ENCODE results near the gene PRKN.
"Not testable (repeated sequence)": the region's sequence is repeated elsewhere in the genome, so short reads cannot be mapped to it uniquely, and the experiment has no call there.

The PRKN gene

GRCh38 chr6:161543684-161544309 is 1183.8 kb downstream of the PRKN start:
- no peak for DNase-seq (ENCODE audit: low spot score)

GRCh38 chr6:161542346-161542980 is 1185.1 kb downstream of the PRKN start:
- DNase-seq (ENCODE audit: low spot score), result no peak

- DNase-seq (ENCODE audit: low spot score), result no peak
Measured at GRCh38 chr6:161540532-161540931, 1187.0 kb downstream of the PRKN start.

GRCh38 chr6:161536224-161536630 is 1191.3 kb downstream of the PRKN start:
- DNase-seq (ENCODE audit: low spot score), result no peak

GRCh38 chr6:161534264-161534873 is 1193.2 kb downstream of the PRKN start:
- no peak for DNase-seq (ENCODE audit: low spot score)

- DNase-seq (ENCODE audit: low spot score), result no peak
Measured at GRCh38 chr6:161533266-161533665, 1194.3 kb downstream of the PRKN start.

GRCh38 chr6:161532536-161532935 is 1195.0 kb downstream of the PRKN start:
- no peak for DNase-seq (ENCODE audit: low spot score)

- no peak for DNase-seq (ENCODE audit: low spot score)
Measured at GRCh38 chr6:161526794-161527193, 1200.8 kb downstream of the PRKN start.

- no peak for DNase-seq (ENCODE audit: low spot score)
Measured at GRCh38 chr6:161523362-161523761, 1204.2 kb downstream of the PRKN start.

GRCh38 chr6:161522276-161522675 is 1205.3 kb downstream of the PRKN start:
- no peak for DNase-seq (ENCODE audit: low spot score)

- DNase-seq (ENCODE audit: low spot score), result no peak
Measured at GRCh38 chr6:161511447-161512095, 1216.0 kb downstream of the PRKN start.

- DNase-seq (ENCODE audit: low spot score), result no peak
Measured at GRCh38 chr6:161508341-161508740, 1219.2 kb downstream of the PRKN start.

GRCh38 chr6:161507375-161507774 is 1220.2 kb downstream of the PRKN start:
- DNase-seq (ENCODE audit: low spot score), result no peak

GRCh38 chr6:161503570-161503969 is 1224.0 kb downstream of the PRKN start:
- DNase-seq (ENCODE audit: low spot score), result no peak

- DNase-seq (ENCODE audit: low spot score), result no peak
Measured at GRCh38 chr6:161498881-161499280, 1228.7 kb downstream of the PRKN start.

- peak; percentile 72 for DNase-seq (ENCODE audit: low spot score)
Measured at GRCh38 chr6:161498359-161498758, 1229.2 kb downstream of the PRKN start.

GRCh38 chr6:161496941-161497340 is 1230.6 kb downstream of the PRKN start:
- DNase-seq (ENCODE audit: low spot score), result no peak

- not testable (repeated sequence) for DNase-seq (ENCODE audit: low spot score)
Measured at GRCh38 chr6:161496271-161496670, 1231.3 kb downstream of the PRKN start.

- no peak for DNase-seq (ENCODE audit: low spot score)
Measured at GRCh38 chr6:161494566-161494965, 1233.0 kb downstream of the PRKN start.

GRCh38 chr6:161493576-161494118 is 1233.9 kb downstream of the PRKN start:
- no peak for DNase-seq (ENCODE audit: low spot score)

- DNase-seq (ENCODE audit: low spot score), result no peak
Measured at GRCh38 chr6:161489626-161490306, 1237.8 kb downstream of the PRKN start.

GRCh38 chr6:161487694-161488093 is 1239.9 kb downstream of the PRKN start:
- no peak for DNase-seq (ENCODE audit: low spot score)
